Ishikawa (cell line): ENCODE data around the gene STAC.

Source experiments
- EP300 ChIP-seq: IDR thresholded peaks from 2 replicates; pipeline ENCODE4 v1.6.1; 2012; ENCODE audit warnings: borderline replicate concordance
- TEAD4 ChIP-seq: IDR thresholded peaks from 2 replicates; pipeline ENCODE4 v1.6.1; 2012

- TF ChIP-seq EP300 (no peak), TEAD4 (no peak)
Observed at GRCh38 chr3:36521007-36521379, 140.7 kb downstream of the STAC start.
